ENCODE results near the gene CTSG.

DNA sequence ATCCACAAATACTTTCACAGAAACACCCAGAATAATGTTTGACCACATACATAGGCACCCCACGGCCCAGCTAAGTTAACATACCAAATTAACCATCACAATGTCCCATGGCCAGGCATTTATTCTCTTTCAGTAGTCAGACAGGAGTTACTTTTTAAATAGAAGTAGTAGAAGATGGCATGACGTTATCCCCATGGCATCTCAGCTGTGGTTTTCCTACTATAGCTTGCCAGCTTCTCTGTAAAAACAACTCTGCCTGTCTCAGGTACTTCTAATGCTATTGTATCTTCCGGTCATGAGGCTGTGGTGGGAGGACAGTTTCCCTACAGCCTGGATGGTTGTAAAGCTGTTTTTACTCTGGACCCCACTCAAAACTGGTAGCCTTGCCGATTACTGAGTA, 19.3 kb downstream of the CTSG start:
- TF ChIP-seq, protein P1, sequence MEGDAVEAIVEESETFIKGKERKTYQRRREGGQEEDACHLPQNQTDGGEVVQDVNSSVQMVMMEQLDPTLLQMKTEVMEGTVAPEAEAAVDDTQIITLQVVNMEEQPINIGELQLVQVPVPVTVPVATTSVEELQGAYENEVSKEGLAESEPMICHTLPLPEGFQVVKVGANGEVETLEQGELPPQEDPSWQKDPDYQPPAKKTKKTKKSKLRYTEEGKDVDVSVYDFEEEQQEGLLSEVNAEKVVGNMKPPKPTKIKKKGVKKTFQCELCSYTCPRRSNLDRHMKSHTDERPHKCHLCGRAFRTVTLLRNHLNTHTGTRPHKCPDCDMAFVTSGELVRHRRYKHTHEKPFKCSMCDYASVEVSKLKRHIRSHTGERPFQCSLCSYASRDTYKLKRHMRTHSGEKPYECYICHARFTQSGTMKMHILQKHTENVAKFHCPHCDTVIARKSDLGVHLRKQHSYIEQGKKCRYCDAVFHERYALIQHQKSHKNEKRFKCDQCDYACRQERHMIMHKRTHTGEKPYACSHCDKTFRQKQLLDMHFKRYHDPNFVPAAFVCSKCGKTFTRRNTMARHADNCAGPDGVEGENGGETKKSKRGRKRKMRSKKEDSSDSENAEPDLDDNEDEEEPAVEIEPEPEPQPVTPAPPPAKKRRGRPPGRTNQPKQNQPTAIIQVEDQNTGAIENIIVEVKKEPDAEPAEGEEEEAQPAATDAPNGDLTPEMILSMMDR (IDR thresholded peaks at IDR 0.05): no peak
- TF ChIP-seq POLR2A (IDR thresholded peaks at IDR 0.05): no peak
